Esophagus squamous epithelium (tissue), 5 donors: ENCODE results near the gene METTL23. TPM values are rescaled to one million over a fixed set of nuclear protein-coding genes. Genes with fewer than 3 reads are reported as not detected.
"Not testable (repeated sequence)": the region's sequence is repeated elsewhere in the genome, so short reads cannot be mapped to it uniquely, and the experiment has no call there.

Experiments
- DNase-seq: peaks from one replicate; lab custom pipeline; 2025; lab: John Stamatoyannopoulos, UW
- H3K27ac ChIP-seq, 4 donors: fragments of 200-600 bp; sonication (generic); one replicate each; pipeline ENCODE4 v1.5.1; 2016 to 2019; ENCODE audit warnings: mild to moderate bottlenecking in 1 of 4
- H3K27me3 ChIP-seq, 4 donors: fragments of 200-600 bp; sonication (generic); 1 replicate in 3 of 4; 2 replicates in 1 of 4; pipeline versions ENCODE4 v1.5.1 to v1.6.0; 2017 to 2021; ENCODE audit warnings: antibody characterized with exemption in 1 of 4
- H3K36me3 ChIP-seq, 3 donors: fragments of 200-600 bp; sonication (generic); one replicate each; pipeline ENCODE4 v1.5.1; 2016 to 2019
- H3K4me1 ChIP-seq, 3 donors: fragments of 200-600 bp; sonication (generic); one replicate each; pipeline ENCODE4 v1.5.1; 2017 to 2019
- H3K4me3 ChIP-seq, 4 donors: fragments of 200-600 bp; sonication (generic); 1 replicate in 3 of 4; 2 replicates in 1 of 4; pipeline ENCODE4 v1.5.1; 2016 to 2019; ENCODE audit warnings: mild to moderate bottlenecking in 2 of 4, moderate library complexity in 1 of 4
- H3K9me3 ChIP-seq, 3 donors: fragments of 200-600 bp; sonication (generic); one replicate each; pipeline ENCODE4 v1.5.1; 2016 to 2019
- POLR2A ChIP-seq, 4 donors: fragments of 450-650 bp; IDR thresholded peaks; one replicate each; pipeline ENCODE4 v1.6.1; 2017; ENCODE audit warnings: antibody characterized with exemption in 4 of 4, mild to moderate bottlenecking in 4 of 4, moderate library complexity in 3 of 4
- WGBS, 2 donors: methylation state at CpG; one replicate each; pipeline ENCODE4 v1.1.5; 2018; 5-methylcytosine and 5-hydroxymethylcytosine counted together
- intact Hi-C: fragments of 100-400 bp; cut with DNase I; formaldehyde crosslinking; loops from one replicate; pipeline ENCODE4 v1.15.0; 2022
- total RNA-seq, 4 donors: library from RNA; depleted of rRNA; stranded (reverse); fragments of >200 nt; gene quantifications; one replicate each; pipeline ENCODE4 v1.1.0, GENCODE V29; 2016
- TF ChIP-seq, protein P1 (sequence below), 6 experiments: fragments of 450-650 bp in 4 of 6; fragments of 200-600 bp in 2 of 6; sonication (generic) in 2 of 6; IDR thresholded peaks; one replicate each; pipeline ENCODE4 v1.5.1; 2016 to 2019; ENCODE audit warnings: antibody characterized with exemption in 6 of 6, mild to moderate bottlenecking in 4 of 6, moderate library complexity in 4 of 6
- donor health status: DM: yes; HTN: yes; CAD: no.

METTL23 gene
- total RNA-seq, 4 donors from 2014 or later = 14.6 to 33.0 (median 24.7) TPM

GRCh38 chr17:76725580-76726230 lies 934 bp upstream of the METTL23 start:
- DNase-seq = no peak
- H3K27ac ChIP-seq = peak overlapping the region; percentile 97 to 100 (median 100)
- peak overlapping the region; percentile 74 to 94 (median 92) for H3K4me3 ChIP-seq
- H3K27me3 ChIP-seq = no peaks in the 10 kb centered on the region
- H3K9me3 ChIP-seq = no peaks in the 10 kb centered on the region
- intact Hi-C loops = no loop called here
- WGBS, 2 donors = 7 to 8% methylated on average over 14 to 23 of the region's 38 CpGs
- TF ChIP-seq, protein P1, sequence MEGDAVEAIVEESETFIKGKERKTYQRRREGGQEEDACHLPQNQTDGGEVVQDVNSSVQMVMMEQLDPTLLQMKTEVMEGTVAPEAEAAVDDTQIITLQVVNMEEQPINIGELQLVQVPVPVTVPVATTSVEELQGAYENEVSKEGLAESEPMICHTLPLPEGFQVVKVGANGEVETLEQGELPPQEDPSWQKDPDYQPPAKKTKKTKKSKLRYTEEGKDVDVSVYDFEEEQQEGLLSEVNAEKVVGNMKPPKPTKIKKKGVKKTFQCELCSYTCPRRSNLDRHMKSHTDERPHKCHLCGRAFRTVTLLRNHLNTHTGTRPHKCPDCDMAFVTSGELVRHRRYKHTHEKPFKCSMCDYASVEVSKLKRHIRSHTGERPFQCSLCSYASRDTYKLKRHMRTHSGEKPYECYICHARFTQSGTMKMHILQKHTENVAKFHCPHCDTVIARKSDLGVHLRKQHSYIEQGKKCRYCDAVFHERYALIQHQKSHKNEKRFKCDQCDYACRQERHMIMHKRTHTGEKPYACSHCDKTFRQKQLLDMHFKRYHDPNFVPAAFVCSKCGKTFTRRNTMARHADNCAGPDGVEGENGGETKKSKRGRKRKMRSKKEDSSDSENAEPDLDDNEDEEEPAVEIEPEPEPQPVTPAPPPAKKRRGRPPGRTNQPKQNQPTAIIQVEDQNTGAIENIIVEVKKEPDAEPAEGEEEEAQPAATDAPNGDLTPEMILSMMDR (IDR thresholded peaks at IDR 0.05) = peak in 1 of 6 experiments; percentile 5
- TF ChIP-seq POLR2A (IDR thresholded peaks at IDR 0.05) = peak in 1 of 4 donors; percentile 14
- peaks cover 22 to 84% (median 33%) of the 10 kb centered on the region in 3 donors for H3K4me1 ChIP-seq
- H3K36me3 ChIP-seq = peaks cover 14 to 60% (median 29%) of the 10 kb centered on the region in 3 donors

DNA sequence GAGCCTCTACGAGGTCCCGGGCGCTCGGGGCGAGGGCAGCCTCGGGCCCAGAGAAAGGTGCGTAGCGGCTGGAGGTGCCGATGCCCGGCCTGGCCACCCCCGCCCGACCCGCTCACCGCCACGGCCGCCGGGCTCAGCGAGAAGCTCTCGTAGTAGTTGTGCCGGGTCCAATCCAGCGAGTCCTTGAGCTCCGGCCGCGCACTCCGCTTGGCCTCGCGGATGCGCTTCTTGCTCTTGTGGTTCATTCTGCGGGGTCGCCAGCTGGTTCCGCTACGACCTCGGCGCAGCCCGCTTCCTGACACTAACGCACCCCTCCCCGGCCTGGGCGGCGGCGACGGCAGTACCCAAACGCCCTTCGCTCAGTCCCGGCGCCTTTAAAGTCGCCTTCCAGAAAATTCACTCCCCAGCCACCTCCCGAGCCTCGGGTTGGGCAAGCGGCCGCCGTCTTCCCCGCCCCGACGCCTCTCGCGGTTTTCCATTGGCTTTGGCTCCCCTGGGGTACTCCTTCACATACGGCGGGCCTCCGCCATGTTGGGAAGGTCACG lies 336 bp upstream of the METTL23 start, which contains the start of gene JMJD6:
Gene JMJD6 (minus strand): TSS at position 376 of the 545 bp plus-strand sequence. CDS start 131 bp downstream, at position 245.
- intact Hi-C loops = no loop called here
- H3K36me3 ChIP-seq = peaks cover 9 to 60% (median 25%) of the 10 kb centered on the region in 3 donors

DNA sequence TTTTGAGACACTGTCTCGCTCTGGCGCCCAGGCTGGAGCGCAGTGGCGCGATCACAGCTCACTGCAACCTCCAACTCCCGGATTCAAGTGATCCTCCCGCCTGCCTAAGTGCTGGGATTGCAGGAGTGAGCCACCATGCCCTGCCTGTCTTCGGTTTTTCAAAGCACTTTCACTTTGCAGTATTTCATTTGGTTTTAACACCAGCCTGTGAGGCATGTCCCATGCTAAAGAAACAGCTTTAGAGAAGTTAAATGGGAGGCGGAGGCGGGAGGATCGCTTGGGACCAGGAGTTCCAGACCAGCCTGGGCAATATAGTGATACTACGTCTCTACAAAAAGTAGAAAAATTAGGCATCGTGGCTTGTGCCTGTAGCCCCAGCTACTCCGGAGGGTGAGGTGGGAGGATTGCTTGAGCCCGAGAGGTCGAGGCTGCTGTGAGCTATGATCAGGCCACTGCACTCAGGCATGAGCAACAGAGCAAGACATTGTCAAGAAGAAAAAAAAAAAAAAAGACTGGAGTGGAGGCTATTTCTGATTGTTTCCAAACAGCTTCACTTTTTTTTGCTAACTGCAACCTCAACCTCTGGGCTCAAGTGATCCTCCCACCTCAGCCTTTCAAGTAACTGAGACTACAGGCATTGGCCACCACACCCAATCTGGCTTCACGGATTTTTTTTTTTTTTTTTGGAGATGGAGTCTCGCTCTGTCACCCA lies 1.3 kb downstream of the METTL23 start:
- Histone ChIP-seq H3K4me1 (peaks cover 22 to 86% (median 50%) of the 10 kb centered on the region in 3 donors), H3K27me3 (no peaks in the 10 kb centered on the region), H3K9me3 (no peaks in the 10 kb centered on the region), H3K4me3 (peak overlapping the region; percentile 74 to 94 (median 92)), H3K36me3 (peaks cover 0 to 60% (median 16%) of the 10 kb centered on the region in 3 donors), H3K27ac (peak overlapping the region; percentile 97 to 100 (median 100))
- no peak for DNase-seq
- TF ChIP-seq POLR2A (IDR thresholded peaks at IDR 0.05) = no peak
- TF ChIP-seq, protein P1 (IDR thresholded peaks at IDR 0.05) = no peak
- intact Hi-C loops = no loop called here
- WGBS, 2 donors = 31 to 37% methylated on average over 18 of the region's 18 CpGs

More for the DNA sequence above, 336 bp upstream of the METTL23 start, which contains the start of gene JMJD6:
- TF ChIP-seq, protein P1 (IDR thresholded peaks at IDR 0.05) = peak in 1 of 6 experiments; percentile 2
- peak in 3 of 4 donors; percentile 92 to 96 (median 95) for TF ChIP-seq POLR2A (IDR thresholded peaks at IDR 0.05)
- whole genome bisulfite sequencing, 2 donors = 0% methylated on average over 2 to 10 of the region's 60 CpGs
- peak; percentile 75 for DNase-seq
- H3K4me1 ChIP-seq = peaks cover 22 to 84% (median 37%) of the 10 kb centered on the region in 3 donors
- no peaks in the 10 kb centered on the region for H3K9me3 ChIP-seq
- peak within 1 kb of the TSS; percentile 74 to 94 (median 92) for H3K4me3 ChIP-seq
- H3K27me3 ChIP-seq = no peaks in the 10 kb centered on the region
- peak within 1 kb of the TSS; percentile 97 to 100 (median 100) for H3K27ac ChIP-seq

DNA sequence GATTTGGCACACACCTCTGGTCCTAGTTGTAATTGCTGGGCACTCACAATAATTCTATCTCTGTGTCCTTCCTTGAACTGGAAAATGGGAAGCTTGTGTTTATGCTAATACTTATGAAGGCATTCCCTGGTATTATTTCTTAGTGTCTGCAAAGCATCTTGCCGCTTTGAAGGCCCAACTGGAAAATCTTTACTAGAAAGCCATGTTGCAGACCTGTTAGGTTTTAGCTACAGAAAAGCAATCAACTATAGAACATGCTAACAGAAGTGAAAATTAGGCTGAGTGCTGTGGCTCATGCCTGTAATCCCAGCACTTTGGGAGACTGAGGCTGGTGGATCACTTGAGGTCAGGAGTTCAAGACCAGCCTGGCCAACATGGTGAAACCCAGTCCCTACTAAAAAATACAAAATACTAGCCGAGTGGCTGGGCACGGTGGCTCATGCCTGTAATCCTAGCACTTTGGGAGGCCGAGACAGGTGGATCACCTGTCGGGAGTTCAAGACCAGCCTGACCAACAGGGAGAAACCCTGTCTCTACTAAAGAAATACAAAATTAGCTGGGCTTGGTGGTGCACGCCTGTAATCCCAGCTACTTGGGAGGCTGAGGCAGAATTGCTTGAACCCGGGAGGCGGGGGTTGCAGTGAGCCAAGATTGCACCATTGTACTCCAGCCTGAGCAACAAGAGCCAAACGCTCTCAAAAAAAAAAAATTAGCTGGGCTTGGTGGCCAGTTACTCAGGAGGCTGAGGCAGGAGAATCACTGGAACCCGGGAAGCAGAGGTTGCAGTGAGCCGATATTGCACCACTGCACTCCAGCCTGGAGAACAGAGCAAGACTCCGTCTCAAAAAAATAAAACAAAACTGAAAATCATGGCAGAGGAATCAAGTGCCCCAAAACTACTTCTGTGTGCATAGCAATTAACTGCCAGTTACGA lies 5.4 kb downstream of the METTL23 start:
- intact Hi-C loops, H3K9me3 ChIP-seq, H3K27ac ChIP-seq, H3K4me3 ChIP-seq, DNase-seq, H3K27me3 ChIP-seq: not testable (repeated sequence)
- peaks cover 0 to 67% (median 20%) of the 10 kb centered on the region in 3 donors for H3K36me3 ChIP-seq
- WGBS, 2 donors = 71% methylated on average over 10 to 13 of the region's 13 CpGs
- H3K4me1 ChIP-seq = peaks cover 21 to 89% (median 58%) of the 10 kb centered on the region in 3 donors
